GDM1 (cell line): ENCODE results near the gene ARHGAP10.

Source experiments
- DNase-seq: peaks from one replicate; lab custom pipeline; 2025; lab: John Stamatoyannopoulos, UW

The ARHGAP10 gene

DNA sequence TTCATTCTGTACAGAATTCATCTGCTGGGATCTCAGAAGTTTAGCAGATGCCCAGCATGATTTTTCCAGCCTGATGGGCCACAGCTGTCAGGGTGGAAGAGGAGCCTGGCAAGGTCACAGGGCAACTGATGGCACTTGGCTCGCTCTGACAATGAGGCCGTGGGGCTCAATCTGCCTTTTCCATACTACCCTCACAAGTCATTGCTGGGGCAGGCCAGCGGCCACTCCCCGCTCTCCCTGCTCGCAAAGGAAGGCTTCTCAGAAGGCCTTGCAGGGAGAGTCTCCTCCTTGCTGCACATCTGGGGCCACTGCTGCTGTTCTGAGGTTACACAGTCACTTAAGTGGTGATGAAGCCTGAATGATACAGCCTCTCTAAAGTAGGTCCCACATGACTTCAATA, 361.2 kb downstream of the ARHGAP10 start:
- DNase-seq: no peak

DNA sequence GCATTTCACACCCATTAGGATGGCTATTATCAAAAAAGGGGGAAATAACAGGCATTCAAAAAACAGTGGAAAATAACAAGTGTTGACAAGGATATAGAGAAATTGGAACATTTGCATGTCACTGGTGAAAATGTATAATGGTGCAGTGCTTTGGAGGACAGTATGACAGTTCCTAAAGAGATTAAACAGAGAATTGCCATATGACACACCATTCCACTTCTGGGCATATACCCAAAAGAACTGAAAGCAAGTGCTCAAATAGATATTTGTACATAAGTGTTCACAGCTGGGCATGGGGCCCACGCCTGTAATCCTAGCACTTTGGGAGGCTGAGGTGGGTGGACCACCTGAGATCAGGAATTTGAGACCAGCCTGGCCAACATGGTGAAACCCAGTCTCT, 362.3 kb downstream of the ARHGAP10 start:
- DNase-seq: no peak

DNA sequence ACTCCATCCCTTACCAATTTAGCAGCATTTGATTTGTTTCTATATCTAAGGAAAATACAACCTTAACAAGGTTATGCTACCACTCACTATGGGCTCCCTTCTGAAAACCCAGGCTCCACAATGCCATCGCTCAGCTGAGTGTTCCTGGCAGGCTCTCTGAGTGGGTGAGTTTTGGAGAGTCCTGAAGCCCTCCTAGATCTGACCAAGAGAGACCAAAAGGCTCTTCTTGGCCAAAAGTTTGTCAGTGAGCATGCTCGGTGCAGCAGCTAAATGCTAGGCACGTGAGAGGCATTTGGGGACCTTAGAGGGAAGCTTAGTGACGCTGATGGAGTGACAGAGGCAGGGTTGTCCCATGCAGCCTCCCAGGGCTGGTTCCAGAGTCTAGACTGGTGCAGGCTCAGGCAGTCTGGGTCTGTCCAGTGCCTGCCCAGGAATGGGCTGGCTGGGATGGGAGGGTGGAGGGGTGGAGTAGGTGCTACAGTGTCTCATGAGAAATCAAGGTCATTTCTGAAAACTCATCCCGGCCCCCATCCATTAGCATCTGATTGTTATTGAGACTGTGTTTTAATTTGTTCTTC, 363.5 kb downstream of the ARHGAP10 start:
- DNase-seq: no peak

GRCh38 chr4:148097801-148098200, 365.9 kb downstream of the ARHGAP10 start:
- DNase-seq: no peak

GRCh38 chr4:148101235-148101634, 369.3 kb downstream of the ARHGAP10 start:
- no peak for DNase-seq

DNA sequence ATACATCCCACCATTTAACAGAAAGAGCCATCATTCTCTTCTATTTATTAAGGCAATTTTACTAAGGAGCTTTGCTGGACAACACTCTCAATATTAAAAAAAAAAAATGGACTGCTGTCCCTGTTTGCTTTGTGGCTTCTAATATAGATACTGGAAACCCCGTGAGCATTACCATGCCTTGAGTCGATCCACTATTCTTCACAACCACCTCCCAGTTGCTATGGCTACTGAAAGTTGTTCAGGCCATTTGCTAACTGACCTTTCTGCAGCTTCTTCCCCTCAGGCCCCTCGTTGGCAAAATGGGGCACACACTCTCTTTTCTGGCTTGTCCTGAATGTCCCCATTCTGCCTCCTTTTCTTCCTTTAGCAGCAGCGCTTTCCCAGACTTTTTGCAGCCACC, 369.9 kb downstream of the ARHGAP10 start:
- no peak for DNase-seq

DNA sequence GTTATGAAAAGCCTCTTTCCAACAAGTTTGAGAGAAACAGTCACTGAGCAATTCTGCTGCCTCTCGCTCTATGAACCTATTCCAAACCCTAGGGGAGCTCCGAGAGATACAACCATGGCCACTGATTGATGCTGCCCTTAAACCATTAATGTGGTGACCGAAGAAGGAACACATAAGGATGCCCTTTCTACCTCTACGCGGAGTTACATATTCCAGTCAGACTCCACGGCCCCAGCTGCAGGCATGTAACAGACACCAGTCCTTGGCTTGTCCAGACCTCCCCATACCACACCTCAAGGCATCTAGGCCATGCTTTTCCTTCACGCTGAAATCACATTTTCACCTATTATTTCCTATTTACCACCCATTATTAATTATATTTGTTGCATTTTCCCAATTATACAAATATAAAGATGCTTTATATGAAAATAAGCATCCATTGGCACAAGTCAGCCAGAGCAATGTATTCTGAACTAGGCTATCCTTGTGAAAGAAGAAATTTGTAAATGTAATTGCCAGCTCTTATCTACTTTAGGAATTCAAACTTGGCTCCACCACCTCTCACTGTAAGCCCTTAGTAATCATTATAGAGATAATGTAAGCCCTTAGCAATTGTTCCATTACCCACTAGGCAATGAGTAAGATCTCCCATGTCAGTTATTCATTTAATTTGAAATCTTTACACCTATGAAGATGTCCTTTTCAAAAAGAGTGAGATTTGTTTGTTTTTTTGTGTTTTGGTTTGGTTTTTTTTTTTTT, 371.9 kb downstream of the ARHGAP10 start:
- no peak for DNase-seq

GRCh38 chr4:148108766-148109165, 376.9 kb downstream of the ARHGAP10 start:
- no peak for DNase-seq

DNA sequence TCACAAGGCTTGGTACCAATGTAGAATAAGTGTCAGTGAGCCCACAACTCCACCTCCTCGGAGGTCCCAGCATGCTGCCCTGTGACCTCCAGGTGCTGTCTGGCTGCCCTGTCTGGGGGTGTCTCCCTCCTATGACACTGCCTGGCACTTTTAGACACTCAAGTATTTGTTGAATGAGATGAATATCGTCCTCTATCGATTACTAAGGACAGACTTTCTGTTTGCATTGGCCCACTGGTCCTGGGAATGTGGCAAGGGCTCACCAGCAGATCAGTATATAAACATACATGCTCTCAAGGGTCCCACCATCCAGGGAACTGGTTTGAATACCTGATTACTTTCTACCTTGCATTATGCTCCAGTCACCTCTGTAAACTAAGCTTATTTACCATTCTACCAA, 377.3 kb downstream of the ARHGAP10 start:
- no peak for DNase-seq

GRCh38 chr4:148110169-148110568, 378.3 kb downstream of the ARHGAP10 start:
- DNase-seq: no peak

- DNase-seq: no peak
Measured at GRCh38 chr4:148112231-148112982, 380.5 kb downstream of the ARHGAP10 start.

GRCh38 chr4:148114436-148114835, 382.5 kb downstream of the ARHGAP10 start:
- no peak for DNase-seq

GRCh38 chr4:148116264-148116663, 384.4 kb downstream of the ARHGAP10 start:
- no peak for DNase-seq

GRCh38 chr4:148116969-148117368, 385.1 kb downstream of the ARHGAP10 start:
- DNase-seq: no peak

GRCh38 chr4:148118179-148118578, 386.3 kb downstream of the ARHGAP10 start:
- DNase-seq: no peak

GRCh38 chr4:148118633-148119032, 386.7 kb downstream of the ARHGAP10 start:
- no peak for DNase-seq

DNA sequence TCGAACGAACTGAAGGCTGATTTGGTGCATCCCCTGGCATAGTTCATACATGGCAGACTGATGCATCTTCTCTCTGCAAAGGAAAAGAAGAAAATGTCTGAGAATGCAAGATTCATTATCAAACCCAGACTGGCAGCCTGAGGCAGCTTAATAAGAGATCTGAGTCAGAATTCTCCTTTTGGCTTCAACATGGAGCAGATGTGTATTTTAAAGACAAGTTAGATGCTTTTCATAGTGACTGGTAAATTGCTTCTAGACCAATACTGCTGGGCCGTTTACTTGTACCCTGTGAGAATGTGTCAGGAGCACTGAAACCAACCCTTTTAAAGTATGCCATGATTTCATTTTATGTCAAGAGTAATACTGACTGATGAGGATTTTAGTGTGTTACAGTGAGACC, 388.3 kb downstream of the ARHGAP10 start:
- DNase-seq: no peak
